Activated T-cell treated with anti-CD3 and anti-CD28 coated beads, Interleukin-2, amount 50 U/mL, for 48 hours (primary cell): ENCODE results near the gene BNC2.

Experiments
- DNase-seq, 2 experiments: peaks; one replicate each; pipeline ENCODE4 v3.0.0-alpha.2; 2020

Gene BNC2

DNA sequence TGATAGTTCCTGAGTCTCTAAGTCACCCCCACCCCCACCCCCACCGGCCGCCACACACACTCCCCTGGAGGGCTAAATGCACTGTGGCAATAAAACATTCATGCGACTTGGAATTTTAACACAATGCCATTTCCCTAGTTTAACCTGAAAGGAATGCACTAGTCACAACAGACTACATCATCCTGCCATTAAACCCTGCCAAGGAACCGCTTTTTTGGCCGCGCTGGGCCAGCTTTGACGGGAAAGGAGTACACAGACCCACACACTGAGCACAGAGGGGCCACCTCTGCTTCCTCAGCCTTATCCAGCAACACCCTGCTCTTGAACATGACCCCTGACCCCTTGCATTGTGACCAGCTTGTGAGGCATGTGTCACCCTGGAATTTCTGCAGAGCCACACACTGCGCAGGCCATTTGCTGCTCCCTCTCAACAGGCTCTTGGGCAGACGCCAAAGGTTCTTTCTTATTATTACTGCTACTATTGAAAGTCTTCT lies 165.3 kb downstream of the BNC2 start:
- no peak for DNase-seq

DNA sequence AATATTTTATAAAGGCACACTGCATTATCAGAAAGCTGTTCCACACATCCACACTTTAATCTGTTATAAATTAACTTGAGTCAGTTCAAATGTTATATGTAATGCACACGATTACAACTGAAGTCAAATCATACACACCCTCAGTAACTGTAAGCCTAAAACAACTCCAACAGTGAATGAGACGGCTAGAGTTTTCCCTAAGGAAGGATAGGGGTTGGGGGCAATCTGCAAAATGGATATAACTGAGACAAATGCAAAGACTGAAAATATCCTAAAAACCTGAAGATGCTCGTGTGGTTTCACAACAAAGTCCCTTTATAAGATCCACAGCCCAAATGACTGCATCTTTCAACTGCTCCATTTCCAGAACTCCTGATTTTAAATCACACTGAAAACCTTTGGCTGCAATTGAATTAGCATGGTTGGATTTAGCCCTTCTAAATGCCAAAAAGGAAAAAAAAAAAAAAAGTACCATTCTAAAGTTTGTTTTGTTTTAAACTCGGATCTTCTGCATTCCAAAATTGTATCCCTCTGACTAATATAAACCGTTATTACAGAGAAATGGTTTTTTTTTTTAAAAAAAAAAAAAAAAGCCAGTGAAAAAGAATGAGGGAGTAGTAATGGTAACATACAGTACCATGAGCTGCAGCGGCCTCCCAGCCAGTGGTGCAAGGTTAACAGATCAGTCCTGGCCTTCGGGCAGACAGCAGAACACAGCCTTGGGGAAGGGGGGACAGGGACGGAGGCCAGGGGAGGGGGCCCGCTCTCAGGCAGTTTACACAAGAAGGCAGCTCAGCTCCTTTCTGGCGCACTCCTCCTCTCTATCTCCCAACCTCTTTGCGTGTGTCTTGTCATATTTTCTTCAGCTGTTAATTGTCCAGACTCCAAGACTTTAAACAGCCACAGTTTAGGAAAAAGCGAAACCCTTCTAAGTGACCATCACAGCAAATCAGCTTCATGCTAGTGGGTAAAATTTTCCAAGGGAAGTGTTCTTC lies 166.1 kb downstream of the BNC2 start:
- no peak for DNase-seq

DNA sequence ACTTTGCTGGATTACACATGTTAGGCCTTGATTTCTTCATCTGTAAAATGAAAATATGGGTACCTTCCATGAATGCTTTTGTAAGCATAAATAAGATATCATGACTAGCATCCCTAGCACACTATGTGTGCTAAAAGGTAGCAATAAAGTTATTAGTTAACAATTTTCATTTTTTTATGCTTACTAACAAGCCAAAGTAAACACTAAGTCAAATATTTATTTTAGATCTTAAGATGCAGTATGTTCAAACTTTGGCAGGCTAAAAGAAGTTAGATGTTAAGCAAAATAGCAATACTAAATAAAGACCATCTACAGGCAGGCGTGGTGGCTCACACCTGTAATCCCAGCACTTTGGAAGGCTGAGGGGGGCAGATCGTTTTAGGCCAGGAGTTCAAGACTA lies 169.1 kb downstream of the BNC2 start:
- DNase-seq = no peak

DNA sequence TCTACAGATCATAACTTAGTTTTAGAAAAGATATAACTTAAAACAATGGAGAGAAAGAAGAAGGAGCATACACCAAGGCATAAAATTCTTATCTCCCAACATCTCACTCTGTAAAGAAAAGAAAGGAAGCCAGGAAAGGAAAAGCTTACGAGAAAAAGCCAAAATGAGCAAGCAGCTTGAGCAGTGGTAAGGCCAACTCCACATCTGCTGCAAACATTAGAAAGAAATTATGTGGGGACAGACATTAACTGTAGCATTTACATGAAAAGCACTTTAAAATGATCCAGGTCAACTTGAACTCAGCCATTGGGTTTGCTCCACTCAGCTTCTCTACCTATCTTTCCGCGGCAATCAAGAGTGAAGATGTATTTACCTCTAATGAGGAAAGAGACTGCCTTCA lies 176.9 kb downstream of the BNC2 start:
- DNase-seq = no peak

DNA sequence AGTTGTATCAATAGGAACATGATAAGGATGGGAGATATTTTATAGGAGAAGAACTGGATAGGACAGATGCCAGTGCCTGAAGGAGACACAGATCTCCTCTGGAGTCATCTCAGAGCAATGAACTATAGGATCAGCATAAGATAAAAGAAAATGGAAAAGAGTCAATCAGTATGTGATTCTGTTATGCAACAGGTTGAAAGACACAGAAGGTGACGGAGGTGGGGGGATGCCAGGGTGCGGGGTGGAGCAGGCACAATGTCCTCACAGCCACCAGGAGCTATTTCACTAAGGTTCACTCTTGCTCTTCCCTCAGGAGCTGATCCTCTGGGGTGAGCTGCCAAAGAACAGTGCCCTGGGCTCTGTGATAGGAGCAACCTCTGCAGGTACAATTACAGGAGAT lies 179.8 kb downstream of the BNC2 start:
- DNase-seq = no peak

DNA sequence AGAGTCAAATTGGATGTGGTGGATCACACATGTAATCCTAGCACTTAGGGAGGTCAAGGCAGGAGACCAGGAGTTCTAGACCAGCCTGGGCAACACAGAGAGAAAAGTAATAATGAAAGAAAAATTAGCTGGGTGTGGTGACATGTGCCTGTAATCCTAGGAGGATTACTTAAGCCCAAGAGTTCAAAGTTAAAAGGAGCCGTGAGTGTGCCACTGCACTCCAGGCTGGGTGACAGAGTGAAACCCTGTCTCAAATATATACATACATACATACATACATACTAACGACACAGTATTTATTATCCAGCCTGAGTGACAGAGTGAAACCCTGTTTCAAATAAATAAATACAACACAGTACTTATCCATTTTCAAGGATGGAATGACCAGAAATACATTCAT lies 180.3 kb downstream of the BNC2 start:
- no peak for DNase-seq

DNA sequence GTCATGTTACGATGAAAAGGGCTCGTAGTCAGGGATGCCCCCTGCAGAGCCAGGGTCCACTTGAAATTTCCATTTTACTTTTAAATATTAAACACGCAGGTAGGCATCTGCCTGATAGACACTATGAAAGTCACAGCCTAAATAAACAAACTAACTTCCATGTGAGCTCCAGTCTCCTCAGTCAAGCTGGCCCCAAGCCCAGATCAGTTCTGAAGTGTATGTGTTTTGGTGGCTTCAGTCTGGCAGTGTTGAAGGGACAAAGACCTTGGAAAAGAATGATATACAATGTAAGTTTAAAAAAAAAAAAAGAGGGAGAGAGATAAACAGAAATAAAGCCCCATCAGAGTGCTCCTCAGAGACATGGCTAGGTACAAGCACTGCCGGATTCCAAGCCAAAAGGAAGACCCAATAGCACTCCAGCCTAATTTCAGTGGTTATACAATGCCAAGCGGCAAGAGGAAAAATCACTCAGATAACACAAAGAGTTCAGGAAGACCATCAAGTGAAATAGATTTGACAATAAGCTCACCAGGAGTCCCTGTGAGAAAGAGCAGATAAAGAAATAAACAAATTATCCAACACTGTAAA lies 181.0 kb downstream of the BNC2 start:
- DNase-seq = no peak

DNA sequence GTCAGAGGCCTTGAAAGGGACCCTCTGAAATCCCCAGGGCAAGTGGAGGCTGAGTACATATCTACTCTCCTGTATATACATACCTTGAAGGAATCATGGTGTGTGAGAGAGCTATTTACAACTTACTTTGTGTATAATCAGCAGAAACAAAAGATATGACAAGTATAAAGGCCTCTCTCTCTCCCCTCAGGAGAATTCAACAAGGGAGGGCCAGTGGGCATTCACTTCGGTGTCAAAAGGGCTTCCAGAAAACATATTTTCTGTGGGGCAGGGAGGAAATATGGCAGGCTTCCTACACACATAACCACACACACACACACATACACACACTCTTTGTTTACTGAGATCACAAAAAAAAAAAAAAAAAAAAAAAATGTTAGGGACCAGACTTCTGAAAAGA lies 181.7 kb downstream of the BNC2 start:
- no peak for DNase-seq

DNA sequence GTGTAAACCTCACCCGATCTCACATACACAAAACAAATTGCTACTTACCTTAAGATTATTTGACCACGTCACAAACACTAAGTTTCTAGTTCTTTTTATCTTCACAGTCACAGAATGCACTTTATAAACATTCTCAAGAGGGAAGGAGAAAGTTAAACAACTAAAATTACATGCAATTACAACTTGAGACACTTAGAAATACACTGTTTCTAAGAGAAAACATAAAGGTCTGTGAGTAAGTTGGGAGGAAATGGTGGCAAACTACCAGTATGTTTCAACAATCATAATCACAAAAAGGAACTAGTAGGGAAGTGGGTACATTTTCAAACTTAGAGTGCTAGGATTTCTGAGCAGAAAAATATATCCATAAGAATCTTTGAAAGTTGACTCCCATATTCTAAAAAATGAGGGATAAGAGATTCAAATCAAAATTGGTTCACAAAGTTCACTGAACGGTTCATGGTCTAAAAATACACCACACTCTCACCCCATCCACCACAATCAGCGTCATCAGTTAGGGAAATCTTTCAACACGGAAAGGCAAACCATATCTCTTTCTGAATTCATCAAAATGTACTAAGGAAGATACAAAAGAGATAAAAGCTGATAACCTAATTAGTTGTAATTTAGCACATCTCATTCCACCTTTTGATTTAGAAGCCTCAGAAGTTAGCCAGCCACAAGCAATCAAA lies 182.6 kb downstream of the BNC2 start:
- no peak for DNase-seq

DNA sequence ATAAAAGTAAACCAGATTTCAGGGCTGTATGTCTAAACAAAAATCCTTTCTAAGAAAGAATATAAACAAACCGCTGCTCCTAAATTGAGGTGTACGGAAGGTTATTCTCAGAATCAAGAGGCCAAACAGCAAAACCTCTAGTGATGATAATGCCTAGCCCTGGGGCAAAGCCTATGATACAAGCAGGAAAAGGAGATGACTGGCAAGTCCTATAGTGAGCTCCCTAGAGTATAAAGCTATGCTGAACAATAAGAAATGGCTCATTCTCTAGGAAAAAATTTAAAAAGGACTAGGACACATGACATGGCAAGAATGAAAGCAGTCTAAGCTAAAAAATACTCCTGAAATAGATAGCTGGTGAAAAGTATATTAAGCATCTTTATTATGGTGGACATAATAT lies 187.1 kb downstream of the BNC2 start:
- no peak for DNase-seq

DNA sequence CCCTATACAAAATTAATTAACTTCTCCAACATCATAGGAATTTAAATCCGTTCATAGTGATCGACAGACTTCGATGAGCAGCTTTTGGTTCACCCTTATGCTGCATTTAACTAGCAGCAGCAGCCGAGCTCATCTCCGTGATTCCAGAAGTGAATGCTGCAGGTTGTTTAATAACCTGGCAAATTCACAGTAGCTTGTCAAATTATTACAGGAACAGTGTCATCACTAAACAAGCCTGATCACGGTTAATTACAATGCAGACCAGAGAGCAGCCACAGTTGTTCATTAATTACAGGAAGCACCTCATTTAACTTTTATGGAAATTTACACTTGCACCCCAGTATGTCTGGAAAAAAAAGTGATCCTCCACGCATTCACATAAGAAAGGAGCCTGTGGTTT lies 188.2 kb downstream of the BNC2 start:
- no peak for DNase-seq

DNA sequence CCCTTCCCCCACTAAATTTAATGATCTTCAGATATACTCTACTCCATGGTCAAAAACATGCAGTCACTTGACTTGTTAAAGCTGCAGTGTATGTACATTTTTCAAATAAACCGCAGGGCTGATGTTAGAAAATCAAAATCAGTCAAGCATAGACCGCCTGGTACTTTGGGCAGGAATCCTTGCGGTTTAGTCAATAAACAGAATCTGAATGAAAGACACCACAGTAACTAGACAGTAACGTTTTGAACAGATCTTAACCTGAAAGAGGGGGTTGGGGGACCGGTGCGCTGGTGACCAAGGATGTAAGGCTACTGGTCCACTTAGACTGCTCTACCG lies 188.8 kb downstream of the BNC2 start:
- no peak for DNase-seq

DNA sequence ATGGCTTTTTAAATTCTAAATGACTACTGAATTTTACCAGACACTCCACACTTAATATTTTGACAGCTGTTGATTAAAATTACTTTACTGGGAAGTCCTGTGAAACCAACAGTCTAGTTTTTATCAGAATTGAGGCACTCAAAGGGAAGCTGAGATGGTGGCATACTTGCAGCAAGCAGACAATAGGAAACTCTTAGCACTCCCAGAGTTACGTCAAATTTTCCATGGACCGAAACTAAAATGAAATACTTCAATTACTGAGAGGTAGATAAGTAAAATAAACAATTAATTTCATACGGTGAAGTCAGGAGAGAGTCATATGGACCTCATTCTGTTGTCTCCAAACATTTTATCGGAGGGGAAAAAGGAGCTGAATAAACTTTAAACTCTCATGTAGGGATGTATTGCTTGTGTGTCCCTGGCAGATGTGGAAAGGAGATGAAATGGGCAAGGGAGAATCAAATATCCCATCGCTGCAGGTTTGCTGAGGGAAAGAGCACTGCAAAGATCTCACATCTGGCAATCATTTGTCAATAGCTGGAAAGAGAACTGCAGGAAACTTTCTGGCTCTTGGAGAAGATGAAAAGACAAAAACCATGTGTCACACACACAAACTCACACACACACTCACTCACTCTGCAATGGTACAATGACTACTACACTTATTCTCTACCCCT lies 189.4 kb downstream of the BNC2 start:
- no peak for DNase-seq

DNA sequence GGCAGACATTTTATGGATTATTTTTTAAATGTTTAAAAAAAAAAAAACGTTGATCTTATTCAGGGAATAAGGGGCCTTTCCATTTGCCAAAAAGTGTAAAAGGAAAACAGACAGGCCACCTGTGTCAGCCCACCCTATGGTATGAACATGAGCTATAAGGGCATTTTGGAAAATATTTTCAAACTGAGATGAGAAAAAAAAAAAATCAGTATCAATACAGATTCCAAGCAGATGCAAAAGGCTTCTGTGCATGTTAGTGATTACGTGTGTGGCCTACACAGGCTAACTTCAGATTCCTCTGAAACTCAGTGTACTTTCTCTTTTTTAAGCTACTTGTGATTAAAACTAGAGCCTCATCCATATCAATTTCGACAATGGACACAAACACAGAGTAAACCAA lies 189.9 kb downstream of the BNC2 start:
- no peak for DNase-seq

DNA sequence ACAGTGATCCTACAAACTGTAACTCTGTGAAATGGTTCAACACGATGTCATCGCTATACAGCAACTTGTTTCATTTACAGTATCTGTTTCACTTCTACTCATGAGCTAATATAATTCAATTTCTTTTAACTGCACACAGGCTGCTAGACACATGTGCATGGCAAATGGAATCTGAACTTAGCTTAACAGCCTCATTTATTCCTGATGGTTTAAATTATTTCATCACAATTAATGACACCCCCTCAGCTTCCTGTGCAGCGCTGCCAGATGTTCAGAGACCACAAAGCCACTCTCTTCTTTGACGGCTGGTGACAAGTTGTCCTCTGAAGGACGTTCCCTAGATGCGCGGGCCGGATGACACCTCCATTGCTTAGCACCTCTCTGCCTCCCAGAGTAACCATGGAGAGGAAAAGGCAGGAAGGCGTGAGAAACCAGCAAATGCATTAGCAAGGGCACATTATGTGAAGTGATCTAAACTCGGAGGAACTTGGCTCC lies 191.1 kb downstream of the BNC2 start:
- no peak for DNase-seq

DNA sequence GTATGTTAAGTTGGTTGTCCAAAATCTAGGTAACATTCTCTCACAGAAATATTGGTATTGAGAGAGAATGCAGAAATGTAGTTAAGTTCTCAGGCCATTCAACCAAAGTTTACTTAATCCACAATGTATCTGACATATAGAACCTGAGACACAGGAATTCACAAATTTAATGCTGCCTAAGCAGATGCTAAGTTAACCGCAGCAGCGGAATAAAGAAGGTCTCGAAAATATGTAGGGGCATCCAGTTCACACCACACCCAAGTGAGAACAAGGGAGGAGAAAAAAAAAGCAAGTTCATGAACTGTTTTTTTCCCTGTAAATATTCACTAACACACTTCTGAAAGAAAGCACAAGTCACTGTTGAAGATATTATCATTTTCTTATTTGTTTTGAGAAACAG lies 194.0 kb downstream of the BNC2 start:
- DNase-seq = no peak

DNA sequence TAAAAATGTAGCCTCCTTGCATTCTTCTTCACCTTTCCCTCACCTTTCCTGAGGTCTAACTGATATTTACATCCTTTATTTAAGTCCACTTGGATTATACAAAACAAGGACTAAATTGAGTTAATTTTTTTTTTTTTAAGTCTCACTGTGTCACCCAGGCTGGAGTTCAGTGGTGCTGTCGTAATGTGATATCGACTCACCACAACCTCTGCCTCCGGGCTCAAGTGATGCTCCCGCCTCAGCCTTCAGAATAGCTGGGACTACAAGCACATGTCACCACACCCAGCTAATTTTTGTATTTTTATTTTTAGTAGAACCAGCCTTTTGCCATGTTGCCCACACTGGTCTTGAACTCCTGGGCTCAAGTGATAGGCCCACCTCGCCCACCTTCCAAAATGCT lies 195.3 kb downstream of the BNC2 start:
- DNase-seq = no peak

DNA sequence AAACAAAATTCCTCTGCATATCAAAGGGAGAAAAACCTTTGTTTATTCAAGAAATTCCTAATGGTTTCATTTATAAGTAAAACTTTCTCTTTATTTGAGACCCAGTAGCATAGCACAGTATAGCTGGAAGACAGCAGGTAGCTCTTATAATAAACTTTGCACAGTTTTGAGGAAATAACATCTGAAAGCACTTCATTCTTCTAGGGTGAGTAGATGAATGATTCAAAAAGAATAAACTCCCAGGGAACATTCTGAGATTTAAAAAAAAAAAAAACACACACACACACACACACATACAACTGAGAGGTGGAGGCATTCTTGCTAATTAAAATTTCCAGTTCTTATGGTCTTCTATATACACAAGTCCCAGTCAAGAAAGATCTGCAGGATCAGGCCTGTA lies 197.3 kb downstream of the BNC2 start:
- DNase-seq = no peak

DNA sequence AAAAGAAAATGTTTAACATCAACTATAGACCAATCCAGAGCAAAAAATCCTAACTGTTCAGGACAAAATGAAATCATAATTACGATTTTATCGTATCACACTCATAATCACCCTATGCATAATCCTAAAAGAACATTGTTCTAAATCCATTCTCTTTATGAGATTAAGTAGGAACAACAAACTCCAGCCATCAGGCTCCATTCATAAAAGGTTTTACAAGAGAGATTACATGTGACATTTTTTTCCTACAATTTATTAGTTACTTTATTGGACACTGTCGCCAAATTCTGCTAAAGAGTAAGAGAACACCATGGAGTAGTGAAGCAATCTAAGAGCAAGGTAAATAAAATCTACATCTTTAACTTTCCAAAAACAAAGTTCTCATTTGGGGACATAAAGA lies 198.0 kb downstream of the BNC2 start:
- no peak for DNase-seq

DNA sequence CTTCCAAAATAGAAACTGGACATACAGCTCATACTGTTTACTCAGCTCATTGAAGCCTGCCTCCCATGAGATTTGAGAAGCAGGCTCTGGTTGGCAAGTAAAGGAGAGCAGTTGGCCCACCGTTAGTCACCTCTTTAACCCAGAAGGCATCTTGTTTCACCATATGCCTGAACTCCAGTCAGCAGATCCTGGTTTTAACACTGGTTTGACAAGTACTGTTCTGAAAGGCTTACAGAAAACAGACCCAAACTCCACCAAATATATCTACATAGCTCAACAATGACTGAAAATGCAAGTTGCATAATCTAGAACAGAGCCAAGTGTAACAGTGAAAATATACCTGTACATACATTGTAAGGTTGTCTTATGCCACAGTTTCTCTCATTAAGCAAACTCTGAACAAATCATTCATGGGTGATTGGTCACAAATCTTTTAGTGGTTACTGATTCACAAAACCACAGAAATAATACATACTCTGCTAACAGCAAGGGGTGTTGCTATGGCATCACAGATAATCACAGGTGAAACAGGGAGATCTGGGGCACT lies 198.8 kb downstream of the BNC2 start:
- no peak for DNase-seq

DNA sequence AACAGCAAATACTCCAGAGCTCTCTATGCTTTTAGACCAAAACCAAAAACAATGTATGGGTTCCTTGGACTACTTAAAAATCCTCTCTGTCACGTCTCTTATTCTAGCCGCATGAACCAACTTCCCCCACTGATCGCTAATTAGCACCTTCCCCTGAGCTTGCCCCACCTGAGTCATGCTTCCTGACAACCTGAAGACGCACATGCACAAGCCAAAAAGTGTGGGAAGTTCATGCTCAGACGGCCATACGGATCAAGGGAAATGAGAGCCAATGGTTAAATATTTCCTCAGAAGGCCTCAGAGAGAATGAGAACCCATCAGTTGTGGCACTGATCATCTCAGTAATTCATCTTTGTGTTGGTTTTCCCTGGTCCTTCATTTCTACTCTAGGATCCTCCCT lies 199.7 kb downstream of the BNC2 start:
- DNase-seq = no peak

DNA sequence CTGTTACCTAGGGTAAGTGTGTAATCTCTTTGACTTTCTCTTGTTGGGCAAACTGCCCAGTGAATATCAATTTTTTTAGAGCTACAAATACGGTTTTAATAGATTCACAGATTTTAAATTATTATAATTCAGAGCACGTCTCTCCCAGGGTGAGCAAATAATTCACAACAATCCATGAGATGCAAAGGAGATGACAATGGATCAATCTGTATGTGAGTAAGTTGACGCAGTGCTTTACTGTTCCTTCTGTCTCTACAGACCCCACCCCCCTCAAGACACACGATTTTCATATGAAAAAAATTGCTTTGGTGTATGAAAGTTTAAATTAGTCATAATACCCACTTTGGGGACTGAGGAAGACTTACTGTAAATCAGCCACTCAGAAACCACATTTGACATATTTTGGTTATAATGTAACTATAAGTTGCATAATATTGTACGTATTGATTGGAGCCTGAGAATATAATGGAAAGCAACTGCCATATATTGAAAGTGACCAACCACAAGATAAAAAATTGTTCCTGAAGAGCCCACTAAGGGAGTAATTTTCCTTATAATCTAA lies 201.7 kb downstream of the BNC2 start:
- no peak for DNase-seq

DNA sequence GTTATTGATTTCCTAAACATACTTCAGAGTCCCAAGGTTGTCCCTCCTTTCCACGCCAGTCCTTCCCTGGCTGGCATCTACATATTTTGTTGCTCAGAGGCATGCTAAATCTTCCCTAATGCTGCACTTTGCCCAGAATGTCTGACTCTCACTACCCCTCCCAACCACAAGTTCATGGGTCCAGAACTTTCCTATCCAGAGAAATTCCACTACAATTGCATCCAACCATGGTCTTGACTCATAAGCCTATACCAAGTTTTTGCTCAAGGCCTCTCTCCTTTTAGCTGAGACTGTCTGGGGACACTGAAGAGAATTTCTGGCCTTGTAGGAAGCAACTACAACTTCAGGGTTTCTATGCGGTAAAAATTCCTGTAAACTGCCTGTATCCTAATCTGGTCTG lies 206.3 kb downstream of the BNC2 start:
- no peak for DNase-seq
